NCI-H748 (cell line): ENCODE data around the gene C3orf20.
"Not testable (repeated sequence)": the region's sequence is repeated elsewhere in the genome, so short reads cannot be mapped to it uniquely, and the experiment has no call there.

ENCODE experiments used
- DNase-seq: peaks from one replicate; lab custom pipeline; 2025; ENCODE audit not compliant: unreplicated experiment; lab: John Stamatoyannopoulos, UW

Gene C3orf20

GRCh38 chr3:14752979-14753378 lies 78.0 kb downstream of the C3orf20 start:
- DNase-seq = not testable (repeated sequence)

- no peak for DNase-seq
Measured at GRCh38 chr3:14757153-14757700, 82.3 kb downstream of the C3orf20 start.

DNA sequence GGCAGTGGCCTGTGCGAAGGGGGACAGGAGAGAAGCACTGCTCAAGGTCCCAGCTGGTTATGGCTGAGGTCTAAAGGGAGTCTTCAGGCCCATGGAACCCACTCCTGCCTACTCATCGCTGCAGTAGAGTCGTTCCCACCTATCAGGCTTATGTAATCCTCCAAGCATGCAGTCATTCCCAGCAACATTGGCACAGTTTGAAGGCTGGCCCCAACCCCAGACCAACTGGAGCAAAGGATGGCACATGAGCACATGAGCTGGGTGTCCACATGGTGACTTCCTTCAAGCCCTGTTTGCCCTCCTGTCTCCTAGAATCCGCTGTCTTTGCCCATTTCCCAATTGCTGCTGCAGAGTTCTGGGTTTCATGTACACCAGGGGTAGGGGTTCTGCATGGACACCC lies 83.4 kb downstream of the C3orf20 start:
- DNase-seq = no peak

DNA sequence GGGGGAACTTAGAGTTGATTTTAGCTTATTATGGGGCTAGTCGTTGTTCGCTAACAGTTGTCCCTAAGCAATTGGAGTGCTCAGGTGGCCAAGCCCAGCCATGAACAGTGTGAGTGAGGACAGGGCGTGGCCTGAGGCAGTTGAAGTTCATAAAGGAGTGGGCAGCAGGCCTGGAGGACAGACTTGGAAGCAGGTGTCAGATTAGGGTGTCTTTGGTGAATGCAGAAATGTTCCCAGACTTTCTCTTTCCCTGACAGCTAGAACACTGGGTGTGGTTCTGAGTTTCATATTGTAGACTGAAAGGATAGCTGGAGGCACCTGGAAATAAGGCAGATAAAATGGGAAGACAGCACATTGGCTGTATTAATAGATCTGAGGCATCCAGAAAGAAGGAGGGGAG lies 84.0 kb downstream of the C3orf20 start:
- DNase-seq = no peak

GRCh38 chr3:14760185-14760584 lies 85.2 kb downstream of the C3orf20 start:
- DNase-seq = no peak

DNA sequence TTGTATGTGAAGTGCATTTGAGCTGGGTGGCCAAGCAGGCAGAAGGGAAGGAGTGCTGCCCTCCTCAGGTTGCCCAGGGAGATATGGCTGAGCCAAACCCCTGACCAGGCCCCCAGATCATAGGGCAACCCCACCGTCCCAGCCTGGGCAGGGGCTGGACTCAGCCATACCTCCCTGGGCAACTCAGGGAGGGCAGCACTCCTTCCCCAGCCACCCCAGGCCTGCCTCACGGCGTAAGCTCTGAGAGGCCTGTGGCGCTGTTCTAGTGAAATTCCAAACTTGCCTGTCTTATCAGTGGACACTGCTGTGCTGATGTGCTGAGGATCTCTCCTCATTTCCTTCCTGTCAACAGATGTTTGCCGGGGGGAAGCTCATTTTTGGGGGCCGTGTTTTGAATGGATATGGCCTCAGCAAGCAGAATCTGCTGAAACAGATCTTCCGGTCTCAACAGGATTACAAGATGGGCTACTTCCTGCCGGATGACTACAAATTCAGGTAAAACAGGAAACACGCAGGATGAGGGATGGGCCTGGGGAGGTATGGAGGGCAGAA lies 86.3 kb downstream of the C3orf20 start:
- no peak for DNase-seq

DNA sequence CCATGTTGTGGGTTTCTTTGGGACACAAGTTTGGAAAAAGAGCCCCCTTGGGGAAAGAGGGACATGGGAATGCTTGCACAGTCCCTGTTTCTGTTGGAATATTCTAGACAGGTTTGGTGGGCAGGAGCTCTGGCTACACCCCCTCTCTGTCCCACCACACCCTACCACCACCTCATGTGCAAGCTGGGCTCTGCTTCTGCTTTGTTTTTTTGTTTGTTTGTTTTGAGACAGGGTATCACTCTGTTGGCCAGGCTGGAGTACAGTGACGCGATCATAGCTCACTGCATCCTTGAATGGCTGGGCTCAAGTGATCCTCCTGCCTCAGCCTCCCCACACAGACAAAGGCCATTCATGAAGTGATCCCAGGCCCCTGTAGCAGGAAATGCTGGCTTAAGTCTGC lies 86.9 kb downstream of the C3orf20 start:
- DNase-seq = no peak

DNA sequence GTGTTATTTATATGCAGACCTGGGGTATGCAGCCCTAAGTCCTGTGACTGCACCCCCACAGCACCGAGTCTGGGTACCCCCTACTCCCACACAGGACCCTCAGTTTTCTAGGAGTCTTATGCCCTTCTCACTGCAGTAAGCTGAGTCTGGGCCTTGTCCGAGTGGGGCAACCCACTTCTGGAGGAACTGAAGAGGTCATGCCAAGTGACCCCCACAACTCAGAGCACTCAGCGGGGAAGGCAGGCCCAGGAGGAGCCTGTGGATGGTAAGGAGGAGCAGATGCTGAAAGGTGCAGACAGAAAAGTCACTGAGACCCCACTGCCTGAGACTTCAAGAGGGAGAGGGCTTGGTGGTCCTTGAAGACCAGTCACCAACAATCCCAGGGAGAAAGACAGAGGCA lies 87.8 kb downstream of the C3orf20 start:
- no peak for DNase-seq

- DNase-seq = no peak
Measured at GRCh38 chr3:14764331-14765059, 89.6 kb downstream of the C3orf20 start.

GRCh38 chr3:14765060-14765400 lies 90.1 kb downstream of the C3orf20 start:
- DNase-seq = no peak

DNA sequence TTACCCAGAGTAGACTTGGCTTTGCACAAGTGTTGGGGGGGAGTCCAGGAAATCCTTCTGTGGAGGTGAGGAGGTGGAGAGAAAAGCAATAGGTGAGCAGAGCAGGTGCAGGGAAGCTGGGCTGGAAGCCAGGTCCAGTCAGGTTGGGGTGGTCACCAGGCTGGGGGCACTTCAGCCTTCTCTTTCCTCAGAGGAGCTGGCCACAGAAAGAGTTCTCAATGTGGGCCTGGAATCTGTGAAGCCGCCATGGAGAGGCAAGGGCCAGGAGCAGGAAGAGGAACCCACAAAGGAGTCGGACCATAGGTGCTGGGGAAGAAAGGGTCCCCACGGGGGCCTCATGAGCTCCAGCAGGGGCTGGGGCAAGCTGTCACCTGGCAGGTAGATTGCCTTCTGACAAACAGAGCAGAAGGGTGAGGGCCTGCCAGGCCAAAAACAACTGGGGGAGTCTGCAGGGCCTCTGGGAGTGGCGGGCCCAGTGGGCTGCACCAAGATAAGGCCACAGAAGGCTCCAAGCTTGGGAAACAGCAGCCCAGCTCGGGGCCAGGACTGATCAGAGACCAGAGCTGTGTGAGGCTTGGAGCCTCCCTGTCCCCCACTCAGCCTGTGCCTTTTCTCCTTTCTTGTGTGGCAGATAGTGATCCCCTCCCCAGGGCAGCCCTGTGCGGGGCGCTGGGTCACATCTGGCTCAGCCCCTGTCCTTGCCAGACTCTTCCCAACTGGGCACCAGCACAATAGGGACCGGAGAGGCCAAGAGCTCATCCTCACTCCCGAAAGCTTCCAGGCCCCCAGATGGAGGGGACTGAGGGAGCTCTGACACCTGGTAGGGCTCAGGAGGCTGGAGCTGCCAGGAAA lies 90.9 kb downstream of the C3orf20 start:
- DNase-seq = no peak

- DNase-seq = no peak
Measured at GRCh38 chr3:14766428-14767244, 91.7 kb downstream of the C3orf20 start.

DNA sequence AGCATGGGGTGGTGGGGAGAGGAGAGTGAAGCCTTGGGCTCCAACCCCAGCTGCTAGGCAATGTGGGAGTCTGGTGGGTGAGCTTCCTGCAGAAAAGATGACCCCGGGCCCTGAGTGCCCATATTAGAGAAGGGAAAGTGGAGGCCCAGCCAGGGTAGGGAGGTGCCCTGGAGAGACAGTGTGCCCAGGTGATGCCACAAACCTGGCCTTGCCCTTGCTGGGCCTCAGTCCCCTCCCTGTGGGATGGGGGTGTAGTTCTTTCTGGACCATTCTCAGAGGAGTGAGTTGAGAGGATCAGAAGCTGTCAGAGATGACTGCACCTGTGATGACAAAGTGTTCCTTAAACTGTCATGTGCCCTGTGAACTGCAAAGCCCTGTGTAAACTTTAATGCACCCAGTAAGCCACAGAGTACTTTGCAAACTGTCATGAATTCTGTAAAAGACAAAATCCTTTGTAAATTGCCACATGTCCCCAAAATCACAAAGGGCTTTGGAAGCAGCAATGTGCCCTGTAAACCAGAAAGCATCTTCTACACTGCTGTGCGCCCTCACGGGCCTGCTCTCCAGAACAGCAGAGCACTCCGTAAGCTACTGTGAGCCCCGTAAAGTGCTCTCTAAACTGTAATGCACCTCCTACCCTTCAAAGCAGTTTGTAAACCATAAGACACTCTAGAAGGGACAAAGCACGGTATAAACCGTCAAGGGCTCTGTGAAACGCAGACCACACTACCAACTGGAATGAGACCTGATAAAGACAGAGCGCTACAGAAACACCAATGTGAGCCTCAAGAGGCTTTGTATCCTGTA lies 92.5 kb downstream of the C3orf20 start:
- no peak for DNase-seq

- no peak for DNase-seq
Measured at GRCh38 chr3:14768182-14768790, 93.3 kb downstream of the C3orf20 start.

DNA sequence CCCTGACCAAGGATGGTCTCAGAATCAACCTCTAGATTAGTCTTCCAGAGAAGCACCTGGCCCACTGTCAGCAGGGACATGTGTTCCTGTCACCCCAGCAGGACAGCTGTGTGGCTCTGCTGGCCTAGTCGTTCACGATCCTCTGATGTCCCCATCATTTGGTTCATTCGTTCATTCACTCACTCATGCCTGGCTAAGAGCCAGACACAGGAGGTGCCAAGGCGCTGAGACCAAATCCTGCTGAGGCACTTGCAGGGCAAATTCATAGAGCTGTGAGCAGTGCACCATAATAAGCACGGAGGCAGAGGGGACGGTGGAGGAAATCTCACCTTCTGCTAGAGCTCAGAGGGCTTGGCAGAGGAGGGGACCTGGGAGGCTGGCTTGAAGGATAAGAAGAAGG lies 93.9 kb downstream of the C3orf20 start:
- no peak for DNase-seq

DNA sequence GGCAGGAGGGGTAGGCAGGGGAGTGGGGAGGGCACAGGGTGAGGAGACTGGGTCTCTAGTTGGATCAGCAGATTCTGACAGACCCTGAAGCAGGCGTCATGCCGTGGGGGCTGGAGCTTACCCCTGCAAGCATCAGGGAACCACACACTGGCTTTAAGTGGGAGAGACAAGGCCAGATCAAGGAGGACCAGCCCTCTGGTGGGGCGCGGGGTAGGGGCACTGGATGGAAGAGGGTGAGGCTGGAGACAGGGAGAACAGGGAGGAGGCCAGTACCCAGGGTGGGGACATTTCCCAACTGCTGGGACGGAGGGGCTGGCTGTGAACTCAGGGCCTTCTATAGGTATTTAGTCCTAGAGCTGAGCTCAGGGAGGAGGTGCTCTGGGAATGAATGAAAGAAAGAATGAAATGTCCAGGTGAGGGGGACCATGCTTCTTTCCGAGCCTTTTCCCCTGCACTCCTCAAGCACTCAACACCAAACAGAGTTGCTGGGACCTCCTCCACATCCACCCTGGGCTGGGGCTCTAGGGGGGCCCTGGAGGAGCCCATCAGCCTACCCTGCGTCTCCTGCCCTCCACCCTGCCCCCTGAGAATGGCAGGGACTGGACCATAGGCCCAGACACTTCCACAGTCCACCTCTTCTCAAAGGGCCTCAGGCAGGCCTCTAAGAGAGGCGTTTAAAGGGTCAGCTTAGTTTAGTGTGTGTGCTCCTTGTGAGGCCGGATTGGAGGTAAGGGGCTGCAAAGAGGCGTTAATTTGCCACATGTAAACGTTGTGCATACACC lies 94.8 kb downstream of the C3orf20 start:
- no peak for DNase-seq

DNA sequence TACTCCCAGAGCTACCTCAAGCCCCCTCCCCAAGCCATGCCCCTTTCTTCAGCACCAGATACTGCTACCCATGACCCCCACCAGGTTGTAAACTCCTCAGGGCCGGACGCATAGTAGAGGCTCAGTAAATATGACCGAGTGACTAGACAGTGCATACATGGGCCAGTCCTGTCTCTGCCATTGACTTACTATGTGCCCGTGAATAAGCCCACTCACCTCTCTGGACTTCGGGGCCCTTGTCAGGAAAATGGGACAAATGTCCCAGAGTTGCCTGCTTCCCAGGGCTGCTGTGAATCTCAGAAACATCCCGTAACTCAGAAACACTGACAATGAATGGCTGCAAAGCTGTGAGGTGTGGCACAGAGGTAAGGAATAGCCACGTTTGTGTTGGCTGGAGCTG lies 95.7 kb downstream of the C3orf20 start:
- DNase-seq = no peak

DNA sequence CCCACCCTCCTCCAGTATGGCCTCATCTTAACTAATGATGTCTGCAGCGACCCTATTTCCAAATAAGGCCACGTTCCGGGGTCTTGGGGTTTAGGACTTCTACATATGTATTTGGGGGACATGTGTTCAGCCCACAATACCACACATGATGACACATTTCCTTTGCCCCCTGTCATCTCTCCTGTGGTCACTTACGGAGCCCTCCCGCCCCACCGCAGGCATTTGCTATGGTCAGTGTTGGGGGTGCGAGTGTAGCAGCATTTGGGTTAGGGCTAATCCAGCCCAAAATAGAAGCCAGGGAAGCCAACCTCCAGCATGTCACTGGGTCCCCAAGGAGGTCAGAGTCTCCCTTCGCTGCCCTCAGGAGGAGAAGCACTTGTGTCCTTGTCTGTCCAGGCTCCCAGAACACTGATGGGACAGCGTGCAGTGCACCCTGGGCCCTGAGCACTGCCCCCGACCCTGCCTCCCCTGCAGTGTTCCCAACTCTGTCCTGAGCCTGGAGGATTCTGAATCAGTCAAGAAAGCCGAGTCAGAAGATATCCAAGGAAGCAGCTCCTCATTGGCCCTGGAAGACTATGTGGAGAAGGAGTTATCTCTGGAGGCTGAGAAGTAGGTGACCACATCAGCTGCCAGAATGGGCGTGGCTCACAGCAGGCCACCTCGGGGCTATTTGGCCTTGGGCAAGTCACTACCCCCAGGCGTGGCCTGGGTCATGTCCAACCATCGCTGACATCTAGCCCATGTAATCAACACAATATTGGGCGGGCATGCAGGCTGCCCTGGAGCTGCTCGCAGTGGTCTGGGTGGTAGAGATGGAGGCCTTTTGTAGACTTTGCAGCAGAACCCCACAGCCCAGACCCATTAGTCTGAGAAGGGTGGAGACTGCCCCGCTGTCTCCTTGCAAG lies 96.9 kb downstream of the C3orf20 start:
- DNase-seq = no peak
